H9 (cell line): Measurements from ENCODE around the gene COLEC12. TPM values are rescaled to one million over a fixed set of nuclear protein-coding genes. Genes with fewer than 3 reads are reported as not detected.

Source experiments
- DNase-seq: peaks from one replicate; pipeline ENCODE4 v3.0.0-alpha.2; 2017
- H2AFZ ChIP-seq: one replicate; pipeline ENCODE4 v1.6.1; 2013; ENCODE audit warnings: mild to moderate bottlenecking, low read length, control low read depth, moderate library complexity
- H2AK5ac ChIP-seq: 2 replicates; pipeline ENCODE4 v1.6.1; 2013; ENCODE audit warnings: low read length, control low read depth, mixed read lengths; ENCODE audit not compliant: insufficient read length
- H2BK120ac ChIP-seq: one replicate; pipeline ENCODE4 v1.6.1; 2013; ENCODE audit warnings: low read depth, mild to moderate bottlenecking, low read length, control low read depth, inconsistent platforms; ENCODE audit not compliant: poor library complexity, severe bottlenecking
- H2BK12ac ChIP-seq: 2 replicates; pipeline ENCODE4 v1.6.1; 2013; ENCODE audit warnings: low read length, control low read depth, mixed read lengths, low read depth; ENCODE audit not compliant: insufficient read length
- H2BK15ac ChIP-seq: 2 replicates; pipeline ENCODE4 v1.6.1; 2013; ENCODE audit warnings: low read depth, low read length, control low read depth
- H2BK20ac ChIP-seq: one replicate; pipeline ENCODE4 v1.6.1; 2013; ENCODE audit warnings: low read depth, mild to moderate bottlenecking, low read length, control low read depth, inconsistent platforms; ENCODE audit not compliant: poor library complexity, severe bottlenecking
- H2BK5ac ChIP-seq: 2 replicates; pipeline ENCODE4 v1.6.1; 2013; ENCODE audit warnings: low read length, control low read depth, mixed read lengths; ENCODE audit not compliant: insufficient read length
- H3K14ac ChIP-seq: 2 replicates; pipeline ENCODE4 v1.6.1; 2013; ENCODE audit warnings: low read length, control low read depth; ENCODE audit not compliant: insufficient read depth
- H3K18ac ChIP-seq: 2 replicates; pipeline ENCODE4 v1.6.1; 2013; ENCODE audit warnings: low read depth, mild to moderate bottlenecking, mixed read lengths, low read length, control low read depth; ENCODE audit not compliant: insufficient read length
- H3K23ac ChIP-seq: 2 replicates; pipeline ENCODE4 v1.6.1; 2013; ENCODE audit warnings: low read length, control low read depth, mixed read lengths, low read depth; ENCODE audit not compliant: insufficient read length
- H3K23me2 ChIP-seq: 2 replicates; pipeline ENCODE4 v1.6.1; 2013; ENCODE audit warnings: low read depth, mild to moderate bottlenecking, mixed read lengths, low read length, control low read depth; ENCODE audit not compliant: insufficient read length, poor library complexity, severe bottlenecking
- H3K27ac ChIP-seq: 2 replicates; pipeline ENCODE4 v1.5.1; 2013; ENCODE audit warnings: low read length, control low read depth, mixed read lengths, low read depth; ENCODE audit not compliant: insufficient read length
- H3K27me3 ChIP-seq: 2 replicates; pipeline ENCODE4 v1.6.1; 2013; ENCODE audit warnings: low read length, control low read depth, inconsistent platforms; ENCODE audit not compliant: insufficient read depth
- H3K4ac ChIP-seq: 2 replicates; pipeline ENCODE4 v1.6.1; 2013; ENCODE audit warnings: low read depth, mild to moderate bottlenecking, control low read depth, inconsistent platforms, low read length, moderate library complexity
- H3K4me1 ChIP-seq: 2 replicates; pipeline ENCODE4 v1.6.1; 2013; ENCODE audit warnings: low read length, control low read depth, inconsistent platforms; ENCODE audit not compliant: insufficient read depth
- H3K4me2 ChIP-seq: 2 replicates; pipeline ENCODE4 v1.6.1; 2013; ENCODE audit warnings: low read length, control low read depth, mixed read lengths; ENCODE audit not compliant: insufficient read length, insufficient read depth
- H3K56ac ChIP-seq: 2 replicates; pipeline ENCODE4 v1.6.1; 2013; ENCODE audit warnings: low read depth, mild to moderate bottlenecking, mixed read lengths, low read length, control low read depth; ENCODE audit not compliant: insufficient read length
- H3K79me1 ChIP-seq: 2 replicates; pipeline ENCODE4 v1.6.1; 2013; ENCODE audit warnings: low read depth, mild to moderate bottlenecking, moderate library complexity, low read length, control low read depth, inconsistent platforms; ENCODE audit not compliant: insufficient read depth, poor library complexity, severe bottlenecking
- H3K79me2 ChIP-seq: 2 replicates; pipeline ENCODE4 v1.6.1; 2013; ENCODE audit warnings: low read length, control low read depth, inconsistent platforms; ENCODE audit not compliant: insufficient read depth
- H3K9ac ChIP-seq: 2 replicates; pipeline ENCODE4 v1.6.1; 2013; ENCODE audit warnings: low read length, control low read depth, mixed read lengths; ENCODE audit not compliant: insufficient read length; ENCODE audit errors: extremely low read depth
- H3K9me3 ChIP-seq: one replicate; pipeline ENCODE4 v1.6.1; 2013; ENCODE audit warnings: low read depth, low read length, inconsistent platforms; ENCODE audit not compliant: control insufficient read depth
- H3T11ph ChIP-seq: one replicate; pipeline ENCODE4 v1.6.1; 2013; ENCODE audit warnings: mild to moderate bottlenecking, low read length, control low read depth, inconsistent platforms
- H4K20me1 ChIP-seq: one replicate; pipeline ENCODE4 v1.6.1; 2013; ENCODE audit not compliant: control insufficient read depth, insufficient read length, insufficient read depth
- H4K5ac ChIP-seq: 2 replicates; pipeline ENCODE4 v1.6.1; 2013; ENCODE audit warnings: low read depth, mild to moderate bottlenecking, mixed read lengths, low read length, control low read depth; ENCODE audit not compliant: insufficient read length
- H4K8ac ChIP-seq: replicated peaks from 2 replicates; pipeline ENCODE4 v1.6.1; 2013; ENCODE audit warnings: low read length, control low read depth, mixed read lengths, low read depth; ENCODE audit not compliant: insufficient read length
- H4K91ac ChIP-seq: 2 replicates; pipeline ENCODE4 v1.6.1; 2013; ENCODE audit warnings: low read depth, mild to moderate bottlenecking, moderate library complexity, mixed read lengths, low read length, control low read depth; ENCODE audit not compliant: insufficient read length
- H3K27ac Mint-ChIP-seq, 3 experiments: 2 replicates in 2 of 3; 3 replicates in 1 of 3; pipeline ENCODE4 v1.8.0; 2020 to 2021; ENCODE audit warnings: mixed read lengths in 3 of 3, mild to moderate bottlenecking in 1 of 3, moderate library complexity in 1 of 3
- H3K27me3 Mint-ChIP-seq: 2 replicates; pipeline ENCODE4 v1.8.0; 2021; ENCODE audit warnings: low read depth, mild to moderate bottlenecking, moderate library complexity, mixed read lengths
- H3K36me3 Mint-ChIP-seq, 3 experiments: 2 replicates in 2 of 3; 3 replicates in 1 of 3; pipeline ENCODE4 v1.8.0; 2020 to 2021; ENCODE audit warnings: low read depth in 3 of 3, mixed read lengths in 3 of 3; ENCODE audit not compliant: insufficient read depth in 1 of 3
- H3K4me1 Mint-ChIP-seq, 2 experiments: 2 replicates each; pipeline ENCODE4 v1.8.0; 2020; ENCODE audit warnings: mixed read lengths in 2 of 2
- H3K4me3 Mint-ChIP-seq, 2 experiments: 2 replicates in 1 of 2; 3 replicates in 1 of 2; pipeline ENCODE4 v1.8.0; 2020 to 2021; ENCODE audit warnings: mild to moderate bottlenecking in 2 of 2, mixed read lengths in 2 of 2, moderate library complexity in 1 of 2
- H3K9me3 Mint-ChIP-seq, 2 experiments: 2 replicates in 1 of 2; 3 replicates in 1 of 2; pipeline ENCODE4 v1.8.0; 2020; ENCODE audit warnings: mild to moderate bottlenecking in 2 of 2, mixed read lengths in 2 of 2, moderate library complexity in 1 of 2
- CTCF ChIP-seq: fragments of 200-600 bp; sonication (generic); conservative IDR thresholded peaks from 3 replicates; pipeline ENCODE4 v1.8.0; 2021; ENCODE audit warnings: antibody characterized with exemption, mild to moderate bottlenecking
- WGBS: extraction: QIAGEN DNeasy Blood & Tissue Kit; methylation state at CpG from one replicate; pipeline ENCODE4 v1.1.7; 2013; ENCODE audit warnings: missing lambda C conversion rate, low lambda C conversion rate, mixed read lengths; ENCODE audit not compliant: insufficient read length; ENCODE audit errors: extremely low coverage; 5-methylcytosine and 5-hydroxymethylcytosine counted together
- total RNA-seq: library from RNA; stranded (reverse); gene quantifications from 2 replicates; pipeline ENCODE4 v1.2.1, GENCODE V29; 2021

COLEC12 gene
- total RNA-seq, 1 experiment from 2014 or later: 0.70 TPM

- Histone ChIP-seq H2BK120ac (no peak overlapping the region), H4K20me1 (no peaks in the 10 kb centered on the region), H3K23ac (no peak overlapping the region), H4K91ac (no peak overlapping the region), H3K9me3 (no peaks in the 10 kb centered on the region), H2BK5ac (no peak overlapping the region), H3K56ac (no peak overlapping the region), H3K4me1 (peaks cover 2% of the 10 kb centered on the region; the same call in 1 of the 2 replicates), H3T11ph (no peak overlapping the region), H3K18ac (no peak overlapping the region), H4K5ac (no peak overlapping the region), H3K4ac (no peak overlapping the region), H3K27ac (no peak overlapping the region), H2BK12ac (no peak overlapping the region), H3K27me3 (no peaks in the 10 kb centered on the region), H3K14ac (no peak overlapping the region), H3K79me2 (no peaks in the 10 kb centered on the region), H2BK20ac (no peak overlapping the region), H3K79me1 (no peaks in the 10 kb centered on the region), H3K9ac (no peak overlapping the region), H4K8ac (no peak overlapping the region), H2AK5ac (no peak overlapping the region), H3K4me2 (no peak overlapping the region), H2AFZ (no peak overlapping the region), H3K23me2 (no peaks in the 10 kb centered on the region), H2BK15ac (no peak overlapping the region)
- Mint-ChIP-seq H3K27ac (no peak overlapping the region; a peak in 1 of 7 replicates), H3K4me3 (no peak overlapping the region), H3K9me3 (no peaks in the 10 kb centered on the region), H3K27me3 (no peaks in the 10 kb centered on the region), H3K4me1 (peaks cover 8 to 11% of the 10 kb centered on the region in 2 experiments), H3K36me3 (no peaks in the 10 kb centered on the region)
- no CpG with 5 or more reads among the region's 2 CpGs for WGBS
- no peak for TF ChIP-seq CTCF
- DNase-seq: no peak
Observed at GRCh38 chr18:415617-416612, 84.6 kb downstream of the COLEC12 start.
